GM12891 (cell line): ENCODE results near the gene ERFE.

Experiments used
- PAX5 ChIP-seq: IDR thresholded peaks from 2 replicates; pipeline ENCODE4 v1.6.1; 2011; ENCODE audit warnings: low read length, moderate library complexity, mild to moderate bottlenecking; ENCODE audit not compliant: insufficient read depth, severe bottlenecking
- POLR2A ChIP-seq: IDR thresholded peaks from 2 replicates; pipeline ENCODE4 v1.6.1; 2011; ENCODE audit warnings: low read depth, low read length, control low read depth
- POLR2AphosphoS5 ChIP-seq: IDR thresholded peaks from 2 replicates; pipeline ENCODE4 v1.6.1; 2011; ENCODE audit warnings: low read depth, low read length, control low read depth

DNA sequence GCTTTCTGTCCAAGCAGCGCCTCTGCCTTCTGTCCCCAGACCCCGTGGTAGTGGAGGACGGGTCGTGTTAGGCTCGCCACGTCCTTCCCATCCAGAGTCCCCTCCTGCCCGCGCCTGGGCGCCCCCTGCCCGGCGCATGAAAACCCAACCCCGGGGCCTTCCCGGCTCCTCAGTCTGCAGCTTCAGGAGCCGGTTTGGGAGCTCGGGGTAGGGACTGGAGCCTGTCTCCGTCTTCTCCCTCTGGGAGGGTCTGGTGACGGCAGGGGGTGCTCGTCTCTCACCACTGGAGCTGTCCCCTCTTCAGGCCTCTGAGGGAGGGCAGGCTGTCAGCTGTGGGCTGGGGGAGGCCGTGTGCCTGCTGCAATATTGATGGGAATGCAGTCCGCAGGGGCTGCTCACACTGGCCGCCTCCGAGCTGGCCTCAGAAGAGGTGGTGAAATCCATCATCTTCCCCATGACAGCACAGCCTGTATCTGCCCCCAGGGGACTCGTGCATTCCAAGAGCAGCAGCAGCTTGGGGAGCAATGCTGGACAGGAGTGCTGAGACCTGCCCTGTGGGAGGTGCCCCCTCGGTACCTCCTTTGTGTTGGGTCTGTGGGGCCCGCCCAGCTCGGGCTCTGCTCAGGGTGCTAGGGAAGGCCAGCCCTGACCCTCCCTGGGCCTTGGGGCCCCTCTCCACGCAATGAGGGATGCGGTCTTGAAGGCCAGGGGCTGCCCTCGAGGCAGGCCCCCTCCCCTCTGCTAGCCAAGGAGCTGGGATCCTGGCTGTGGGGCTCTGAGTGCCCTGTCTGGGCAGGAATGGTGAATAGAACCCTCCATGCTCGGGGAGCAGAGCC, 38.1 kb upstream of the ERFE start:
- TF ChIP-seq POLR2AphosphoS5 (no peak), POLR2A (no peak), PAX5 (no peak)
